Prostate gland (tissue), 2 donors: ENCODE results near the gene C1orf159. TPM values are rescaled to one million over a fixed set of nuclear protein-coding genes. Genes with fewer than 3 reads are reported as not detected.

Source experiments
- DNase-seq: peaks from one replicate; pipeline ENCODE4 v3.0.0-alpha.2; 2019; ENCODE audit warnings: low spot score
- H3K27ac ChIP-seq, 2 donors: fragments of 200-600 bp; sonication (generic); 2 replicates each; pipeline ENCODE4 v1.5.1; 2017 to 2019
- H3K27me3 ChIP-seq: fragments of 200-600 bp; sonication (generic); replicated peaks from 2 replicates; pipeline ENCODE4 v1.5.1; 2019; ENCODE audit not compliant: insufficient read depth
- H3K36me3 ChIP-seq, 2 donors: fragments of 200-600 bp; sonication (generic); 1 replicate in 1 of 2; 2 replicates in 1 of 2; pipeline versions ENCODE4 v1.5.1 to v1.8.1; 2017 to 2019
- H3K4me1 ChIP-seq: fragments of 200-600 bp; sonication (generic); replicated peaks from 2 replicates; pipeline ENCODE4 v1.5.1; 2019
- H3K4me3 ChIP-seq, 2 donors: fragments of 200-600 bp; sonication (generic); 2 replicates each; pipeline ENCODE4 v1.5.1; 2017 to 2019
- H3K9me3 ChIP-seq: fragments of 200-600 bp; sonication (generic); 2 replicates; pipeline ENCODE4 v1.5.1; 2017
- CTCF ChIP-seq, 4 experiments: fragments of 200-600 bp in 2 of 4; fragments of 450-650 bp in 2 of 4; sonication (generic) in 2 of 4; IDR thresholded peaks; 1 replicate in 3 of 4; 2 replicates in 1 of 4; pipeline ENCODE4 v1.5.1; 2016 to 2019; ENCODE audit warnings: antibody characterized with exemption in 4 of 4, mild to moderate bottlenecking in 2 of 4, moderate library complexity in 2 of 4
- POLR2A ChIP-seq: fragments of 450-650 bp; IDR thresholded peaks from one replicate; pipeline ENCODE4 v1.6.1; 2016; ENCODE audit warnings: antibody characterized with exemption, mild to moderate bottlenecking
- POLR2AphosphoS5 ChIP-seq: sonication (generic); formaldehyde crosslinking; IDR thresholded peaks from one replicate; pipeline ENCODE4 v1.6.1; 2017; ENCODE audit warnings: antibody characterized with exemption
- WGBS: methylation state at CpG from one replicate; pipeline ENCODE4 v1.1.5; 2018; 5-methylcytosine and 5-hydroxymethylcytosine counted together
- intact Hi-C: fragments of 100-400 bp; cut with DNase I; formaldehyde crosslinking; loops from one replicate; pipeline ENCODE4 v1.14.2; 2022
- total RNA-seq, 2 donors: library from RNA; depleted of rRNA; stranded (reverse); fragments of >200 nt; gene quantifications; one replicate each; pipeline ENCODE4 v1.1.0, GENCODE V29; 2016

C1orf159 gene
- total RNA-seq, 2 donors from 2014 or later, result 20.0 to 26.4 TPM

DNA sequence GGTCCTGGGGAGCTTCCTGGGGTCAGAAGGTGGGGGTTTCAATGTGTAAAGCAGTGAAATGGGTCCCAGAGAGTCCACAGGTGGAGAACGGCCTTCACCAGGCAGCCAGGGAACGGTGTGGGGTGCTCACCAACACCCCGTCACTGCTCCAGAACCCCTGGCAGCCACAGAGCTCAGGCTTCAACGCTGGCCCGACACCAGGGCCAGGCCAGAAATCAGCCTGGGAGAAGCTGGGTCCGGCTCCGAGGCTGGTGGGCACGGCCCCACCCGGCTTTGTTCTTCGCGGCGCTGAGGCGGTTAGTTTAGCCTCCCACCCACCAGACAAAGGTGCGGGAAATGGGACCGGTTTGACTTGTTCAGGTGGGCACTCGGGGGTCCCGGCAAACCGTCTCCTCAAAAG is 24.8 kb upstream of the C1orf159 start:
- H3K9me3 ChIP-seq, result no peaks in the 10 kb centered on the region
- no peak for DNase-seq
- H3K4me3 ChIP-seq, result no peak overlapping the region
- TF ChIP-seq POLR2A, result no peak
- TF ChIP-seq CTCF (IDR thresholded peaks at IDR 0.05), result no peak
- no peak for TF ChIP-seq POLR2AphosphoS5
- peaks cover 10% of the 10 kb centered on the region for H3K4me1 ChIP-seq
- H3K27ac ChIP-seq, result no peak overlapping the region
- no peaks in the 10 kb centered on the region for H3K36me3 ChIP-seq
- no peaks in the 10 kb centered on the region for H3K27me3 ChIP-seq
- 35% methylated on average over 18 of the region's 18 CpGs for WGBS
- intact Hi-C loops, result no loop called here

DNA sequence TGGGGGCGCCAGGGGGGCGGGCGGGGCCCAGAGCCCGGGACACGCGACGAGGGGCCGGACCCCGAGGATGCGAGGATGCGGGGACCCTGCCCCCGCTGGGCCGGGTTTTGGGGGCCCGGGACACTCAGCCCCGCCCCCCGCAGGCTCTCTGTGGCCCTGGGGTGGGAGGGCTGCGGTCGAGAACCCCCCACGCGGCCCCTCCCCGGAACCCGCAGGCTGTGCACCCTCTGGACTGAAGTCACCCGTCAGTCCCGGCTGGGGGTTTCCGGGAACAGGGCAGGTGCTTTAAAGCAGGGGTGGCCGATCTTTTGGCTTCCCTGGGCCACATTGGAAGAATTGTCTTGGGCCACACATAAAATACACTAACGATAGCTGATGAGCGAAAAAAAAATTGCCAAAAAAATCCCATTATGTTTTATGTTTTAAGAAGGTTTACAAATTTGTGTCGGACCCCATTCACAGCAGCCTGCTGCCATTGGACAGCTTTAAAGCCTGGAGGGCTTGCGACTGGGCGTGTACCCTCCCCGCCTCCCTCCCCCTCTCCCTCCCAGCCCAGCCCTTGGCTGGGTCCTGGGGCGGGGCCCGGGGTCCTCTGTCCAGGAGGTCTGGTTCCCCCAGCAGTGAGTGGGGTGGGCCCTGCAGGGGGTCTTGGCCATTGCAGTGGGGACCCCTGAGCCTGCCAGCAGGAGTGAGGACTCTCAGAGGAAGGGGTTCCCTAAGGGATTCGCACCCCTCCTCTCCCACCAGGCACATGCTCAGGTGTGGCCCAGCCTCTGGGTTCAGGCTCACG is 21.6 kb upstream of the C1orf159 start:
- no peaks in the 10 kb centered on the region for H3K9me3 ChIP-seq
- WGBS, result 27% methylated on average over 18 of the region's 36 CpGs
- TF ChIP-seq POLR2A (no peak), CTCF (IDR thresholded peaks at IDR 0.05) (no peak), POLR2AphosphoS5 (no peak)
- H3K27me3 ChIP-seq, result no peaks in the 10 kb centered on the region
- H3K36me3 ChIP-seq, result no peaks in the 10 kb centered on the region
- H3K4me3 ChIP-seq, result peak overlapping the region; percentile 25 to 29
- peak overlapping the region in 1 of 2 donors; percentile 45 for H3K27ac ChIP-seq
- DNase-seq, result no peak
- H3K4me1 ChIP-seq, result peaks cover 10% of the 10 kb centered on the region
- intact Hi-C loops, result no loop called here

DNA sequence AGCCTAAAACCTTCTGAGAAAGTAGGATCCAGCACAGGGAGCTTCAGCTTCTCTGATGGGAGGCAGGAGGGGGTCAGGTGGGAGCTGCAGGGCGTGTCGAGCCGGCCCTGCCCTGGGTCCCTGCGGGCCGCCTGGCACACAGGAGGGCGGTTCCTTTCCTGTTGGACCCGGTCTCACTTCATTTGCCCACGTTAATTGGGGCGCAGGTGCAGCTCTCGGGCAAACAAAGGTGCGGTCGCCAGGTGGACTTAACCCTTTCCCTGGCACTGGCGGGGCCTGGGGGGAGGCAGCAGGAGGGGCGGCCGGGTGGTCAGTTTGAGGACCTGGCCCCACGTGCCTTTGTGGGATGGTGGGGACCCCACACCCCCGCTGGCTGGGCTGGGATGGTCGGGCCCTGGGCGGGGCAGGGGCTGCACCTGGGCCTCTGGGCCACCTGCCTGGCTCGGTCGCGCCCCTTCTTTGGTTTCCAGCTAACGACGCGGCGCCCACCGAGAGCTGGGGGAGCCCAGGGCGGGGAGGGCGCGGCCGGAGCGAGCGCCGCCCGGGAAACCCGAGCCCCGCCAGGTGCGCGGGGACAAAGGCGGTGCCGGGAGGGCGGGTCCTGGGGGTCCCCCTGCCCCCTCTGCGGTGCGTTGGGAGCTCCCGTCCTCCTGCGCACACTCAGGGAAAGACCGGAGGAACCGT is 20.8 kb upstream of the C1orf159 start:
- no peaks in the 10 kb centered on the region for H3K27me3 ChIP-seq
- 4% methylated on average over 45 of the region's 48 CpGs for WGBS
- peaks cover 10% of the 10 kb centered on the region for H3K4me1 ChIP-seq
- TF ChIP-seq CTCF (IDR thresholded peaks at IDR 0.05) (no peak), POLR2A (no peak), POLR2AphosphoS5 (no peak)
- intact Hi-C loops, result no loop called here
- H3K4me3 ChIP-seq, result peak overlapping the region; percentile 25 to 29
- H3K9me3 ChIP-seq, result no peaks in the 10 kb centered on the region
- peak overlapping the region in 1 of 2 donors; percentile 45 for H3K27ac ChIP-seq
- peak; percentile 33 for DNase-seq
- no peaks in the 10 kb centered on the region for H3K36me3 ChIP-seq

- TF ChIP-seq POLR2AphosphoS5, result no peak
- TF ChIP-seq POLR2A, result no peak
- no peak for TF ChIP-seq CTCF (IDR thresholded peaks at IDR 0.05)
- H3K27ac ChIP-seq, result no peak overlapping the region
- no peaks in the 10 kb centered on the region for H3K9me3 ChIP-seq
- no peak for DNase-seq
- 87% methylated on average over 20 of the region's 20 CpGs for WGBS
- no peak overlapping the region for H3K4me3 ChIP-seq
- no peaks in the 10 kb centered on the region for H3K27me3 ChIP-seq
- peaks cover 10% of the 10 kb centered on the region for H3K4me1 ChIP-seq
- H3K36me3 ChIP-seq, result no peaks in the 10 kb centered on the region
- intact Hi-C loops, result no loop called here
Observed at GRCh38 chr1:1135339-1136136, 19.6 kb upstream of the C1orf159 start.
